AG04450 (cell line): Measurements from ENCODE around the gene DPYD. TPM values are rescaled to one million over a fixed set of nuclear protein-coding genes. Genes with fewer than 3 reads are reported as not detected.
A peak's percentile ranks its signal among the peaks of the same experiment; 100 is the strongest.

Experiments used
- CTCF ChIA-PET: fragments of 300-600, 350-600 bp; formaldehyde crosslinking; extraction: SDS; loops from one replicate; lab custom pipeline; 2022; ENCODE audit warnings: antibody characterized with exemption, inconsistent platforms; lab: Charles Lee
- POLR2A ChIA-PET: fragments of 350-600 bp; formaldehyde crosslinking; extraction: SDS; loops from one replicate; lab custom pipeline; 2021; ENCODE audit warnings: antibody characterized with exemption, inconsistent platforms; lab: Yijun Ruan, JAX
- DNase-seq: peaks from one replicate; pipeline ENCODE4 v3.0.0-alpha.2; 2011; ENCODE audit warnings: low read depth, low spot score
- H3K27ac ChIP-seq: one replicate; pipeline ENCODE4 v1.5.1; 2012; ENCODE audit warnings: low read depth, low read length, control low read depth
- H3K27me3 ChIP-seq: one replicate; pipeline ENCODE4 v1.6.0; 2012; ENCODE audit warnings: low read length; ENCODE audit not compliant: control insufficient read depth, insufficient read depth
- H3K4me3 ChIP-seq: 2 replicates; pipeline ENCODE4 v1.5.1; 2011; ENCODE audit warnings: mild to moderate bottlenecking, low read depth, low read length, control low read depth
- H3K9me3 ChIP-seq: 2 replicates; pipeline ENCODE4 v1.5.1; 2012; ENCODE audit warnings: low read length; ENCODE audit not compliant: control insufficient read depth, insufficient read depth
- polyA plus RNA-seq: library from polyadenylated mRNA; depleted of rRNA; stranded (reverse); fragments of >200 nt; gene quantifications from 2 replicates; pipeline ENCODE4 v1.2.3, GENCODE V29; 2011
- TF ChIP-seq, protein P1 (sequence below): IDR thresholded peaks from 2 replicates; pipeline ENCODE4 v1.5.1; 2011; ENCODE audit warnings: low read depth, low read length, control low read depth, inconsistent platforms

Gene DPYD
- polyA plus RNA-seq, 1 experiment: 21.4 TPM

DNA sequence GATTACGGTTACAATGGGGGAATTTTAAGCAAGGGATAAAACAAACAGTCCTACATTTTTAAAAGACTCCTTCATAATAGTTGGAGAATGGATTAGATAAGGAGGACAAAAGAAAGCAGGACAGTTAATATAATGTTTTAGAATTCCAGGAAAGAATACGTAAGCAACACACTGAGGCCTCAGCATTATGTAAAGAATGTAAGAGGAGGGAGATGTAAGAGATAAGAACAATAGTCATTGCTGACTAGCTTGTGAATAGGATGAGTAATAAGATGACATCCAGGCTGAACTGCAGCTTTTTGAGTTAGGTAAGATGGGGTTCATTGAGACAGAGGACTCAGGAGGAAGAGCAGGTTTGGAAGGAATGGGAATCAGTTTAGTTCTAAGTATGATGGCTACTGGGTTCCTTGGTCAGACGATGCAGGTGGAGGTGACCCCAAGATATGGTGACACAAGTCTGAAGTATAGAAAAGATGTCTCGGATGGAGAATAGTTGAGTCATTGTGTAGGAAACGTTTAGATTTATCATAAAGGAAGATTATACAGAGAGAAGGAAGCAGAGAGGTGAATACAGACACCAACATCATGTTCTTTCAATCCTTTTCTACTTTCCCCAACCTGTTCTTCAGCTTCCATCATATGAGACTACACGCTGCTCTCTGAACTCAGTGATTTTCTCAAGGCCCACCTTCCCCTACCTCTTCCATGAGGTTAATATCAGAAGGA is 826.4 kb downstream of the DPYD start:
- ChIA-PET CTCF (interaction anchor here (1.1 kb wide), 2 partner anchors 14 to 44 kb away, joined by 3 to 4 read pairs; no protein-coding TSS in a partner anchor), POLR2A (interaction anchor here (0.6 kb wide), 1 partner anchor 955 kb away, joined by 4 read pairs; no protein-coding TSS in a partner anchor)
- TF ChIP-seq, protein P1, sequence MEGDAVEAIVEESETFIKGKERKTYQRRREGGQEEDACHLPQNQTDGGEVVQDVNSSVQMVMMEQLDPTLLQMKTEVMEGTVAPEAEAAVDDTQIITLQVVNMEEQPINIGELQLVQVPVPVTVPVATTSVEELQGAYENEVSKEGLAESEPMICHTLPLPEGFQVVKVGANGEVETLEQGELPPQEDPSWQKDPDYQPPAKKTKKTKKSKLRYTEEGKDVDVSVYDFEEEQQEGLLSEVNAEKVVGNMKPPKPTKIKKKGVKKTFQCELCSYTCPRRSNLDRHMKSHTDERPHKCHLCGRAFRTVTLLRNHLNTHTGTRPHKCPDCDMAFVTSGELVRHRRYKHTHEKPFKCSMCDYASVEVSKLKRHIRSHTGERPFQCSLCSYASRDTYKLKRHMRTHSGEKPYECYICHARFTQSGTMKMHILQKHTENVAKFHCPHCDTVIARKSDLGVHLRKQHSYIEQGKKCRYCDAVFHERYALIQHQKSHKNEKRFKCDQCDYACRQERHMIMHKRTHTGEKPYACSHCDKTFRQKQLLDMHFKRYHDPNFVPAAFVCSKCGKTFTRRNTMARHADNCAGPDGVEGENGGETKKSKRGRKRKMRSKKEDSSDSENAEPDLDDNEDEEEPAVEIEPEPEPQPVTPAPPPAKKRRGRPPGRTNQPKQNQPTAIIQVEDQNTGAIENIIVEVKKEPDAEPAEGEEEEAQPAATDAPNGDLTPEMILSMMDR: no peak
- Histone ChIP-seq H3K27ac (peak overlapping the region; percentile 76), H3K27me3 (no peaks in the 10 kb centered on the region), H3K4me3 (peak overlapping the region; percentile 14; the same call in 1 of the 2 replicates), H3K9me3 (no peaks in the 10 kb centered on the region)
- DNase-seq: peak; percentile 50

DNA sequence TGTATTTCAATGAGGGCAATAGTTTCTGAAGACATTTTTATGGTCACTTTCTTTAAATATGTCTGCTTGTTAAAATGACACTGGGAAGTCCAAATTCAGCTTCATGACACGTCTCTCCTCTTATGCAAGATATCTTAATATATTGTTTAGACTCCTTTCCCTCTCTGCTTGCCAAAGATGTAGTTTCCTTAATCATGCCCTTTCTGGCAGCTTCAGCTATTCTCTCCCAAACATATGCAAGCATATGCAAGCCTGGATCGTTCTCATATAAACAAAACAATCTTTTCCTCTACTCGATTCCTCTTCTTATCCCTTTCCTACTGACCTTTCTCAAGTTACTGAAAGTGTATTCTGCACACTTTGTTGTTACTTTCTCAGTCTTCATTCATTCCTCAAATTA is 827.1 kb downstream of the DPYD start:
- TF ChIP-seq, protein P1: no peak
- Histone ChIP-seq H3K9me3 (no peaks in the 10 kb centered on the region), H3K4me3 (peak overlapping the region; percentile 14), H3K27ac (peak overlapping the region; percentile 71), H3K27me3 (no peaks in the 10 kb centered on the region)
- DNase-seq: peak; percentile 61
- CTCF ChIA-PET: interaction anchor here (1.1 to 1.4 kb wide), 3 partner anchors 9 to 45 kb away, joined by 3 to 6 read pairs (median 3); no protein-coding TSS in a partner anchor
- POLR2A ChIA-PET: interaction anchor here (0.6 kb wide), 1 partner anchor 956 kb away, joined by 4 read pairs; no protein-coding TSS in a partner anchor

DNA sequence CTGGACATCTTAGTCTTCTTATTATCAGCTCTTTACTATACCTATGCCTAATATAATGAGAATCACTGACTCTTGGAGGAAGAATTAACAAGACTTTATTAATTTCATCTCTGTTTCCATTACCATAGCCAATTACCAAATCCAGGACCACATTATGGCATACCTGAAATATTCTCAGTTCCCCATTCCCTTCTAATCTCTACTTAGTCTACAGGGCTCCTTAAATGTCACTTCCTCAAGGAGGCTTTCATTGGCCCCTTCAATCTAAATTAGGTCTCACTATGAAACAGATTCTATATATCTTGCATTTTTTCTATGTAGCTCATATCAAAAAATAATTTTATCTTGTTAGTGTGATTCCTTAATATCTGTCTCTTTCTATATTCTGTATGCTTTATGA is 828.0 kb downstream of the DPYD start:
- H3K27ac ChIP-seq: no peak overlapping the region
- H3K27me3 ChIP-seq: no peaks in the 10 kb centered on the region
- ChIA-PET CTCF (interaction anchor here (0.7 to 1.4 kb wide), 3 partner anchors 8 to 961 kb away, joined by 3 to 6 read pairs (median 3); no protein-coding TSS in a partner anchor), POLR2A (no interaction called here)
- no peak overlapping the region for H3K4me3 ChIP-seq
- no peaks in the 10 kb centered on the region for H3K9me3 ChIP-seq
- TF ChIP-seq, protein P1: no peak
- DNase-seq: no peak

DNA sequence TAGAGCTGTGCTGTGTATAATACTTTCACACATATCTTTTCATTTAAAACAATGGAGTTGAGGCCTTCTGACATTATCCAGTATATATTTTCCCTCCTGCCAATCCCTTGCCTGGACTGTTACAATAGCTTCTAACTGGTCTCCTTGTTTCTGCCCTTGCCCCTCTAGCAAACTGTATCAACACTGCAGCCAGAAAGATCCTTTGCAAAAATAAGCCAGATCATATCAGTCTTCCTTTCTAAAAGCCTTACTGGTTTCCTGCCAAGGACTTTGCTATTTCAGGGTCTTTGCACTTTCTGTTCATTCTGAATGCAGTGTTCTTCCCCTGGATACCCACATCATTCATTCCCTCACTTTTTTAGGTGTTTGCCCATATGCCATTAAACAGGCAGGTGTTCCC is 829.2 kb downstream of the DPYD start:
- ChIA-PET CTCF (no interaction called here), POLR2A (no interaction called here)

More for the DNA sequence above, 829.2 kb downstream of the DPYD start:
- TF ChIP-seq, protein P1: no peak
- Histone ChIP-seq H3K9me3 (no peaks in the 10 kb centered on the region), H3K4me3 (no peak overlapping the region), H3K27me3 (no peaks in the 10 kb centered on the region), H3K27ac (no peak overlapping the region)
- DNase-seq: no peak
